ENCODE results near the gene GPR157.
"Not testable (repeated sequence)": the region's sequence is repeated elsewhere in the genome, so short reads cannot be mapped to it uniquely, and the experiment has no call there.

GPR157 gene

DNA sequence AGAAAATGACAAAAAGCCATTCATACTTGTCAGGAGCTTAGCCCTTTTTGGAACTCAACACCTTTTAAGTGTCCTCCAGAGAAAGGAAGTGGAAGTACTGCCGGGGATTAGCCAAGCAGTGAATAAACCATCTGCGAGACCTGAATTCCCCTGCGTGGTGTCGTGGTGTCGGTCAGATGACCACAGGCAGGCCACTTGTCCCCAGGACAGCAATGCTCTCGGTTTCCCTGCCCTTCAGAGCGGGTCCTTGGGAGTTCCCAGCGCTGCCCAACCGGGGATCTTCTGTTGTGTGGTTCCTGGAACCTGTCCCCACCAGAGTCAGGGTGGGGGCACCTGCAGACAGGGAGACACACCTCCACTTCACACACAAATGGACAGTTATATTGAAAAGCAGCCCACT lies 9.2 kb downstream of the GPR157 start:
- DNase-seq (ENCODE audit: low read depth in 3 of 3, low spot score in 1 of 3) = no peak

DNA sequence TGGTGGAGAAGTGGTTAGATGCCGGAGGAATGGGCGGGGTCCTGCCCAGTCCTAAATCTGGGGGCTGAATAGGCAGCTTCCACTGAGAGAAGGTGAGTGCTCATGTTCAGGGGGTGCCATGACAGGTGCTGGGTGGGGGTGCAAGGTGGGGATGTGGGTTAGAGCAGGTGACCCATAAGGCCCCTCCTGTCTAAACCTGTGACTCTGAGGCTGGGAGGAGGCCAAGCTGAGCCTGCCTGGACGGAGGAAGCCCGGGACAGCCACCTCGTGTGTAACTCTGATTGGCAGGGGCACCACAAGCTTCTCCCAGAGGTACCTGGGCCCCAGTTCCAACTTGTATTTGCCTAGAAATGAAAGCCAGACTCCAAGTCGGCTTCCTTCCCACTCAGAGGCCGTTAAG lies 10.7 kb downstream of the GPR157 start:
- DNase-seq (ENCODE audit: low read depth in 3 of 3, low spot score in 1 of 3) = no peak

DNA sequence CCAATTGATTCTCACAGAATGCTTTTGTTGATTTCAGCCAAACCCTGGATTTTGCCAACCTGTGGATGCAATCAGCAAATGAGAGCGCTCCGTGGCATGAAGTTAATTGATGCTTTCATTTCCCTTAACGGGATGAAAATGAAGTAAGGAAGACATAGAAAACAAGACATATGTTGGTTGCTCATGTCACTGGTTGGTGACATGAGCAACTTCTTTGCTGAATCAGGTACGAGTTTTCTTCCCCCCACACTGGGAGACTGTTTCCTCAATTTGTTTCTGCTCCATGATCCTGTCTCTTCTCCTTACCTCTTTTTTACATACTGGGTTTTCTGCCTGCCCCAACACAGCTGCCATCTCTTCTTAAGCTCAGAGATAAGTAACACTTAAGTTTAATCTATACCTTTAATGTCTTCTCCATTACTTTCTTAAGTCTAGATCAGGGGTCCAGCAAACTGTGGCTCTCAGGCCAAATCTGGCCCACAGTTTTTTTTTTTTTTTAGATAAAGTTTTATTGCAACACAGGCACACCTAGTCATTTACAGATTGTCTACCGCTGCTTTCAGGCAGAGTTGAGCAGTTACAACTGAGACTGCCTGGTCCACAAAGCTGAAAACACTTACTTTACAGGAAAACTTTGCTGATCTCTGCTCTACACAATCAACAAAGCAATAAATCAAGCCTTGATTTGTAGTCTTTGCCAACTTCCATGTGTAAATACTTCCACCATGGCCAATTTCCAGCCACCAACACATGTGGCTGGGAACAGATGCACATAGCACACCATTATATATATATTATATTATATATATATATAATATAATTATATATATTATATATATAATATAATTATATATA lies 13.3 kb downstream of the GPR157 start:
- DNase-seq (ENCODE audit: low read depth in 3 of 3, low spot score in 1 of 3) = no peak

- DNase-seq (ENCODE audit: low read depth in 3 of 3, low spot score in 1 of 3) = no peak
Measured at GRCh38 chr1:9112961-9113880, 15.7 kb downstream of the GPR157 start.

DNA sequence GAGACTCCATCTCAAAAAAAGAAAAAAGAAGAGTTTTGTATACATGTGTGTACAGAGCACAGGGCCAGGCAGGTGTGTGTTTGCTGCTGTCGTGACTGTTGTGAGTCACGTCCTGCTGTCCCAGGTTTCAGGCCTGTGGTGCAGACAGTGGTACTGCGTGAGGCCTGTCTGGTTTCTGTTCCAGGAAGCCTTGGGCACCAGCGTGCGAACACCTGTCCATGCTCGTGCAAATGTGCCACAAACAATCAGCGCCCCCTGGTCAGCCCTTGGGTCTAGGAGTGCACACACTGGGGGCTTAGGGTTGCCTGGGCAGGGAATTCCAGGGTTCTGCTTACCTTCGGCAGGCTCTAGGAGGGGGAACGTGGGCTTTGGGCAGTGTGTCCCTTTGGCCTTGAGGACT lies 16.9 kb downstream of the GPR157 start:
- DNase-seq (ENCODE audit: low read depth in 3 of 3, low spot score in 1 of 3) = no peak

DNA sequence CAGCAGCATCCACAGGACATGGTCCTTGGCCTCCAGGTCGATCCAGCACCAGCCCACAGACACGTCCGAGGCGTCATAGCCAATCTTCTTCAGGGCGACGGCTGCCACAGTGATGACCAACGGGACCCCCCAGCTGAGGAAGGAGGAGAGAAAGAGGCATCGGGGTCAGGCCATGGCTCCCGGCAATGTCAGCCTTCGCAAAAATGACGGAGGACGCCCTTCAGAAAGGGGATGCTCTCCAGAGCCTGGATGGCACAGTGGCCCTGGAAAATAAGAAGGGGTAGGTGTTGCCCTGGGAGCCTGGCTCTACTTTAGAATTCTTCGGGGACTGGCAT lies 17.6 kb downstream of the GPR157 start:
- no peak for DNase-seq (ENCODE audit: low read depth in 3 of 3, low spot score in 1 of 3)

DNA sequence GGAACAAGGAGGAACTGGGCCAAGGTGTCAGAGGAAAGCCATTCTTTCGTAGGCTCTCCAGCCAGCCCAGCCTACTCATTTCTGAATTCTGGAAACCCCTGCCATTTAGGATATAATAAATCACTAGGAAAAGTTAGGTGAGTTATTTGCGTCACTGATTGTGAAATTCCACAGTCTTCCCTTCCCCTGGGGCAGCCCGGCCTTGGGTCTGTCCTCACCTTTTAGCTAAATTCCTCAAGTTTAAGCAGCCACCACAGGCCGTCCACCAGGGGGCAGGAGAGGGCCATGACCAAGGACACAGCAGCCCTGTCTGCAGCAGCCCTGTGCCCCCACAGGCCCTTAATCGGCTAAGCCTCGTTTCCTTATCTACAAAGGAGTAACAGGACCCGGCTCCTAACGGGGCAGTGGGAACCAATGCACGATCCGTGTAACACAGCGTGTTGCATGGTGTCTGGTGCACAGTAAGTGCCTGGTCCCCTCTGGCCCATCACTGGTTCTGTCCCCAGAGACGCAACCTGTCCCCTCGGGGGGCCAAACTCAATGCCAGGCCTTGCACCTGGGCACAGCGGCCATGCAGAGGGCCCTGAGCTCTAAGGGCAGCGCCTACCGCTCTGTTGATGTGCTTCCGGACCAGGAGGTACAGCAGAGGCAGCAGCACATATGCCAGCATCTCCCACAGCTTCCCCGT lies 18.1 kb downstream of the GPR157 start:
- DNase-seq (ENCODE audit: low read depth in 3 of 3, low spot score in 1 of 3) = peak; percentile 47 to 83 (median 53)

DNA sequence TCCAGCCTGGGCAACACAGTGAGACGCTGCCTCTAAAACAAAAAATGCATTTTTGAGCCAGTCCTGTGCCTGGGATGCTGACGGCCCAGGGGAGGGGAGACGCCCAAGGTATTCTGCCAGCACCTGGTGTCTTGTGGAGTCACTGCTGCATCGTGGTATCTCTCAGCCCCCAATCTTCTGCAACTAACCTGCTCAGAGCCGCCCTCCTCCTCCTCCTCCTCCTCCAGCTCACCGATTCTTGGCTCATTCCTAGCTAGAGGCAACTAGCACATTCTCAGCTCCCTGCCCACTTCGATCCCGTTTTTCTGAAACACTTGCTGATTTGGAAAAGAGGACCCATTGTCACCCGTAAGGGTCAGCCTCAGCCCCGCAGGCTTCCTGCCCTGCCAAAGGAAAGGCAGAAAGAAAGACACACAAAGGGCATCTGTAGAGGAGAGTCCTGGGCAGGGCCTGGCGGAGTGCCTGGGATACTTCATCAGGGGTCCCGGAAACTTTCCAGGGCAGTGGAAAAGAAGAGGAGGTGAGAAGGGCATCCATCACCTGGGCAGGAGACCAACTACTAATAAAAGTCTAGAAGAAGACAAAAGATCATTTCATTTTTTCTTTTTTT lies 20.7 kb downstream of the GPR157 start:
- no peak for DNase-seq (ENCODE audit: low read depth in 3 of 3, low spot score in 1 of 3)

- DNase-seq (ENCODE audit: low read depth in 3 of 3, low spot score in 1 of 3) = no peak
Measured at GRCh38 chr1:9107136-9107535, 21.8 kb downstream of the GPR157 start.

DNA sequence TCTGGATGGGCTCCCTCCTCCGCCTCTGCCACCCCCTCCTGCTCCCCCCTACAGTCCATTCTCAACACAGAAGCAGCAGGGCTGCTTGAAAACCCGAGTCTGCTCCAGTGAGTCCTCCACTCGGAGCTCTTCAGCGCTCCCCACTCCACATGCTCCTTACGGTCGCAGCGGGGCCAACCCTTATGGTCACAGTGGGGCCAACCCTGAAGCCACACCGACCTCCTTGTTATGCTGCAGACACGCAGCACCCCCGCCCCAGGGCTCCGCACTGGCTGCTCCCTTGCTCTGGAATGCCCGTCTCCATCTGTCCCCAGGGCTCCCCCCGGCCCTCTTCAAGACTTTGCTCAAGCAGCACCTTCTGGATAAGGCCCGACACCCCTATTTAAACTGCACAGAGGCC lies 22.6 kb downstream of the GPR157 start:
- DNase-seq (ENCODE audit: low read depth in 3 of 3, low spot score in 1 of 3) = no peak

- no peak for DNase-seq (ENCODE audit: low read depth in 3 of 3, low spot score in 1 of 3)
Measured at GRCh38 chr1:9105336-9105867, 23.5 kb downstream of the GPR157 start.

DNA sequence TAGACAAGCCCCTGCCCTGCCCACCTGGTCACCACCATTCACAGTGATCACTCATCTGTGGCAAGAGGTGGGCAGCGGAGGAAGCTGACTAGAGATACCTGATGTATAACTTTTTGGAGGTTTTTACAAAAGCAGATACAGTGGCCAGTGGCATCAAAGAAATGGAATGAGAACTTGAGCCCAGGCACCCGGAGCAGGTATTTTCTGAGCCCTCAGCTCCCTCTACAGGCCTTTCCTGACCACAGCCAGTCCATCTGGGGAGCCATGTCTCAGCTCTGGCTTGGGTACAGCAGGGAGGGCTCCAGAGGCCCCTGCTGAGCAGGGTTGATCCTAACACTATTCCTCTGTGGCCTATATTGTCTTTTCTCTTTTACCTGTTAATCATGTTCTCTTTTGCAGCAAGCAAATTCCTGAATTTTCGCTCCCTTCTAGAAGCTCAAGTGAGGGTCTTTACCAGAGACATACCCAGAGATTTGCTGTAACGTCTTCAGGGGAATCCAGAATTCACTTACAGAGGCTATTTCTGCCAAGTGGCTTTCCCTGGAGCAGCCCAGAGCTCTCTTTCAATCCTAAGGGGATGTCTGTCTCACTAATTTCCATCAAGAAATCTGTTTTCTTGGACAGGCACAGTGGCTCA lies 27.3 kb downstream of the GPR157 start:
- DNase-seq (ENCODE audit: low read depth in 3 of 3, low spot score in 1 of 3) = no peak

GRCh38 chr1:9100471-9101043 lies 28.3 kb downstream of the GPR157 start:
- no peak for DNase-seq (ENCODE audit: low read depth in 3 of 3, low spot score in 1 of 3)

DNA sequence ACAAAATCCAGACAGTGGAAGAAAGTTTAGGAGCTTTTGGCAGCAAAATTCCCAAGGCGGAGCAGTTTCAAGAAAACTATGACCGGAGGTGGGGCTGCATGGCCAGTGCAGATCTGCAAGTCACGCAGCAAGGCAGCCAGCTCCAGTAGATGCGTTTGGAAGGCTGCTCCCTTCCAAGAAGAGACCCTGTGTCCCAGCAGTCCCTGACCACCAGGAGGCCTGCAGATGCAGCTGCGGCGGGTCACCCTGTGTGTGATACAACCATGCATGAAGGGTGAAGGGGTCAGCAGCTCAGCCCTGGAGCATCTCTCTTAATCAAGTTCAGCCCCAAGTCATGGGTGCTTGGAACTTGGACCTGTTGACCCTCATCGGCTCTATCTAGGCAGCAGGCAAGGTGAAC lies 29.3 kb downstream of the GPR157 start:
- no peak for DNase-seq (ENCODE audit: low read depth in 3 of 3, low spot score in 1 of 3)

DNA sequence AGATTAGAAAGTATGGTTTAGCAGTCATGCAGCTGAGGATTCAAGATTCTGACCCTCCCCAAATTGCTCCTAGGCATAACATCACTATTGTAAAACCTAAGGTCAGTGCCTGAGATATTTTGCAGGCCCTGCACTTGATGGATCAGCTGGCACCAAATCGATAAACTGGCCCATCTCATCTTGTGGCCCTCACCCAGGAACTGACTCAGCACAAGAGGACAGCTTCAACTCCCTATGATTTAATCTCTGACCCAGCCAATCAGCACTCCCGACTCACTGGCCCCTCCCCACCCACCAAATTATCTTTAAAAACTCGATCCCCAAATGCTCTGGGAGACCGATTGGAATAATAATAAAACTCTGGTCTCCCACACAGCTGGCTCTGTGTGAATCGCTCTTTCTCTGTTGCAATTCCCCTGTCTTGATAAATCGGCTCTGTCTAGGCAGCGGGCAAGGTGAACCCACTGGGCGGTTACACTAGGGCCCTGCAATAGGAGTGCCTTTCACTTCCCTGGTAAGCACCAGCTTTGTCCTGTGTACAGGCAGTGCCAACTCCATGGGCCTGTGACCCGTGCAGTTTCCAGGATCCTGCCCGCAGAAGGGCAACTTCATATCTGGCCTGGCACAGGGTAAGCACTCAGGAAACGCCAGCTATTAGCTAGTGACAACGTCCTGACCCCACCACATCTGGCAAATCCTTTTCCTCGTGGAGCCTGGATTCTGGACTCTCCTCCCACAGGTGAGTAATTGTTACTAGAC lies 30.8 kb downstream of the GPR157 start:
- DNase-seq (ENCODE audit: low read depth in 3 of 3, low spot score in 1 of 3) = no peak

- DNase-seq (ENCODE audit: low read depth in 3 of 3, low spot score in 1 of 3) = no peak
Measured at GRCh38 chr1:9095818-9096217, 33.1 kb downstream of the GPR157 start.

DNA sequence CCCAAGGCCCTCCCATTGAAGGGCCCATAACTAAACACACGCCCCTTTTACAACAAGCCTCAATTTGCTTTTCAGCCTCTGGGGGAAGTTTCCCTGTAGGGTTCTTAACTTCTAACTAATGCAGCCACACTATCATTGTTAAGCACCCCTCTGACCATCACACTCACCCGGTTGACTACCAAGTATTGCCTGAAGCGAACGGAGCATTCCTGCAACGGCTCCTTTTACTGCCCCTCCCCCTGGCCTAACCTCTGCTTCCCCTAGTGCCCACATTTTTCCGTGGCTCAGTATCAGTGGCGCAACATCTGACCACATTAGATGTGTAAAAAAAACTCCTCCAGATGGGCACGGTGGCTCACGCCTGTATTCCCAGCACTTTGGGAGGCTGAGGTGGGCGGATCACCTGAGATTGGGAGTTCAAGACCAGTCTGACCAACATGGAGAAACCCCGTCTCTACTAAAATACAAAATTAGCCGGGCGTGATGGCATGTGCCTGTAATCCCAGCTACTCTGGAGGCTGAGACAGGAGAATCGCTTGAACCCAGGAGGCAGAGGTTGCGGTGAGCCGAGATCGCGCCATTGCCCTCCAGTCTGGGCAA lies 34.8 kb downstream of the GPR157 start:
- DNase-seq (ENCODE audit: low read depth in 3 of 3, low spot score in 1 of 3) = not testable (repeated sequence)

DNA sequence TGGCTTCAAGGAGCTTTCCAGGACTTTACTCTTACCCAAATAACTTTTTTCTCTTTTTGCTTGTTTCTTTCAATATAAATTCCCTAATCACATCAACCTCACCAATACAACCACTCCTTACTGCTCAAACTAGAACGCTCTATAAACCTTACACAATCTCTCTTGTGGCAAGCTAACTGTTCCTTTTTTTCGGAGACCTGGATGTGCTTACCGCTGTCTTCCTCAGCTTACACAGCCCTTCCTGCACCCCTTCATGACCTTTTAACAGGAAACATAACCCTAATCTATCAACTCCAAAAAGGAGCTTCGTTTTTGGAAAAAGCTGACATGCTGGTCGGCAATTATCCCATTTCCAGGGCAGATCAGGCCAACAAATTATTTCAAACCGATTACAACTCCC lies 35.3 kb downstream of the GPR157 start:
- no peak for DNase-seq (ENCODE audit: low read depth in 3 of 3, low spot score in 1 of 3)

- DNase-seq (ENCODE audit: low read depth in 3 of 3, low spot score in 1 of 3) = no peak
Measured at GRCh38 chr1:9093091-9093490, 35.8 kb downstream of the GPR157 start.
